ENCODE results near the gene DEPP1.

The DEPP1 gene

GRCh38 chr10:44979281-44980191 lies 927 bp upstream of the DEPP1 start:
- Histone ChIP-seq H3K9me3 (ENCODE audit: control insufficient read depth, insufficient read depth, low read depth, low read length) (no peaks in the 10 kb centered on the region), H3K27ac (ENCODE audit: extremely low read depth, low read depth, low read length) (peak overlapping the region; percentile 68), H3K4me1 (ENCODE audit: control insufficient read depth, insufficient read depth, low read length) (peaks cover 26% of the 10 kb centered on the region), H3K36me3 (ENCODE audit: control insufficient read depth in 2 of 2, insufficient read depth in 1 of 2, low read length in 2 of 2) (peaks cover 0 to 5% of the 10 kb centered on the region in 2 experiments; a peak in 1 of 3 replicates), H3K4me3 (ENCODE audit: low read depth, low read length) (no peak overlapping the region)
- POLR2A ChIA-PET: interaction anchor here (0.6 to 1.3 kb wide), 15 partner anchors 8 to 72 kb away, joined by 3 to 10 read pairs (median 4); partner anchors contain the start of gene RASSF4
- no peak for TF ChIP-seq GLIS2 (tag by site-specific recombination; IDR thresholded peaks at IDR 0.05)
- peak; percentile 80 for TF ChIP-seq ZNF623 (tag by site-specific recombination; IDR thresholded peaks at IDR 0.05)
- peak; percentile 77 for TF ChIP-seq ZIC2 (tag by site-specific recombination; IDR thresholded peaks at IDR 0.05)
- CTCF ChIA-PET: interaction anchor here (0.7 to 2.4 kb wide), 5 partner anchors 13 to 47 kb away, joined by 3 to 10 read pairs (median 3); no protein-coding TSS in a partner anchor

GRCh38 chr10:44978213-44978569 lies 418 bp downstream of the DEPP1 start:
- Histone ChIP-seq H3K4me3 (ENCODE audit: low read depth, low read length) (peak overlapping the region; percentile 20), H3K36me3 (ENCODE audit: control insufficient read depth in 2 of 2, insufficient read depth in 1 of 2, low read length in 2 of 2) (peaks cover 0 to 5% of the 10 kb centered on the region in 2 experiments; a peak in 1 of 3 replicates), H3K4me1 (ENCODE audit: control insufficient read depth, insufficient read depth, low read length) (peaks cover 26% of the 10 kb centered on the region), H3K9me3 (ENCODE audit: control insufficient read depth, insufficient read depth, low read depth, low read length) (no peaks in the 10 kb centered on the region), H3K27ac (ENCODE audit: extremely low read depth, low read depth, low read length) (peak overlapping the region; percentile 46; the same call in 1 of the 2 replicates)
- CTCF ChIA-PET: interaction anchor here (1.5 to 2.4 kb wide), 2 partner anchors 12 to 45 kb away, joined by 5 to 10 read pairs; no protein-coding TSS in a partner anchor
- POLR2A ChIA-PET: interaction anchor here (0.6 to 1.3 kb wide), 9 partner anchors 10 to 1076 kb away, joined by 3 to 10 read pairs (median 4); no protein-coding TSS in a partner anchor
- TF ChIP-seq ZNF555 (tag by site-specific recombination; conservative IDR thresholded peaks at IDR 0.05) (no peak), ZSCAN23 (tag by site-specific recombination; IDR thresholded peaks at IDR 0.05) (no peak), ZNF174 (tag by site-specific recombination; IDR thresholded peaks at IDR 0.05) (no peak), YY2 (tag by site-specific recombination; IDR thresholded peaks at IDR 0.05) (no peak)

- peaks cover 0 to 5% of the 10 kb centered on the region in 2 experiments; a peak in 1 of 3 replicates for H3K36me3 ChIP-seq (ENCODE audit: control insufficient read depth in 2 of 2, insufficient read depth in 1 of 2, low read length in 2 of 2)
- H3K27ac ChIP-seq (ENCODE audit: extremely low read depth, low read depth, low read length): peak overlapping the region; percentile 46; the same call in 1 of the 2 replicates
- TF ChIP-seq ZNF701 (tag by site-specific recombination; IDR thresholded peaks at IDR 0.05) (no peak), ZNF133 (tag by site-specific recombination; IDR thresholded peaks at IDR 0.05) (no peak), GLIS2 (tag by site-specific recombination; IDR thresholded peaks at IDR 0.05) (peak; percentile 59; the same call in 1 of the 2 replicates), ZNF341 (tag by site-specific recombination; IDR thresholded peaks at IDR 0.05; ENCODE audit: low read depth) (peak; percentile 53; the same call in 1 of the 2 replicates)
- ChIA-PET CTCF (interaction anchor here (1.5 to 2.4 kb wide), 2 partner anchors 11 to 45 kb away, joined by 5 to 10 read pairs; no protein-coding TSS in a partner anchor), POLR2A (interaction anchor here (0.6 to 2.3 kb wide), 5 partner anchors 9 to 1077 kb away, joined by 3 to 12 read pairs (median 4); no protein-coding TSS in a partner anchor)
- no peaks in the 10 kb centered on the region for H3K9me3 ChIP-seq (ENCODE audit: control insufficient read depth, insufficient read depth, low read depth, low read length)
- H3K4me1 ChIP-seq (ENCODE audit: control insufficient read depth, insufficient read depth, low read length): peaks cover 26% of the 10 kb centered on the region
- peak overlapping the region; percentile 3 for H3K4me3 ChIP-seq (ENCODE audit: low read depth, low read length)
These were observed 1.1 kb downstream of the DEPP1 start for GRCh38 chr10:44977287-44978212.

- Histone ChIP-seq H3K4me1 (ENCODE audit: control insufficient read depth, insufficient read depth, low read length) (peaks cover 26% of the 10 kb centered on the region), H3K4me3 (ENCODE audit: low read depth, low read length) (no peak overlapping the region), H3K36me3 (ENCODE audit: control insufficient read depth in 2 of 2, insufficient read depth in 1 of 2, low read length in 2 of 2) (peaks cover 0 to 10% of the 10 kb centered on the region in 2 experiments; a peak in 1 of 3 replicates), H3K27ac (ENCODE audit: extremely low read depth, low read depth, low read length) (no peak overlapping the region), H3K9me3 (ENCODE audit: control insufficient read depth, insufficient read depth, low read depth, low read length) (no peaks in the 10 kb centered on the region)
- POLR2A ChIA-PET: interaction anchor here (0.7 to 2.3 kb wide), 3 partner anchors 10 to 33 kb away, joined by 3 to 12 read pairs (median 6); no protein-coding TSS in a partner anchor
- CTCF ChIA-PET: interaction anchor here (0.8 to 2.4 kb wide), 5 partner anchors 11 to 45 kb away, joined by 3 to 15 read pairs (median 7); no protein-coding TSS in a partner anchor
- TF ChIP-seq PRDM10 (tag by site-specific recombination; IDR thresholded peaks at IDR 0.05) (no peak), ZNF747 (tag by site-specific recombination; IDR thresholded peaks at IDR 0.05) (no peak), HOXC10 (CRISPR knock-in tag; IDR thresholded peaks at IDR 0.05) (no peak), WT1 (tag by site-specific recombination; IDR thresholded peaks at IDR 0.05) (no peak), PRDM1 (tag by site-specific recombination; IDR thresholded peaks at IDR 0.05) (no peak), KLF9 (tag by site-specific recombination; IDR thresholded peaks at IDR 0.05; ENCODE audit: low read depth) (no peak), BCL11B (tag by site-specific recombination; IDR thresholded peaks at IDR 0.05; ENCODE audit: low read depth) (0 out of 2 replicates have a peak, but pooled peaks have one; percentile 30), ZNF426 (tag by site-specific recombination; IDR thresholded peaks at IDR 0.05) (no peak)
These were observed 2.0 kb downstream of the DEPP1 start for GRCh38 chr10:44976352-44977198.
